Omental fat pad (tissue), 4 donors: ENCODE data around the gene PROM2. TPM values are rescaled to one million over a fixed set of nuclear protein-coding genes. Genes with fewer than 3 reads are reported as not detected.

Source experiments
- ATAC-seq: fragments of 150-250 bp; one replicate; pipeline ENCODE4 v1.9.1; 2016; ENCODE audit warnings: mild to moderate bottlenecking, moderate library complexity; ENCODE audit not compliant: low FRiP score
- DNase-seq: peaks from one replicate; pipeline ENCODE4 v3.0.0-alpha.2; 2019; ENCODE audit warnings: low spot score
- CTCF ChIP-seq, 3 donors: fragments of 450-650 bp; IDR thresholded peaks; one replicate each; pipeline ENCODE4 v1.5.1; 2016 to 2017; ENCODE audit warnings: antibody characterized with exemption in 3 of 3, mild to moderate bottlenecking in 3 of 3, moderate library complexity in 2 of 3
- total RNA-seq, 4 donors: library from RNA; depleted of rRNA; stranded (reverse); fragments of >200 nt; gene quantifications; one replicate each; pipeline ENCODE4 v1.1.0, GENCODE V29; 2016

PROM2 gene
- total RNA-seq, 4 donors from 2014 or later, result 0.60 to 1.4 (median 1.1) TPM

DNA sequence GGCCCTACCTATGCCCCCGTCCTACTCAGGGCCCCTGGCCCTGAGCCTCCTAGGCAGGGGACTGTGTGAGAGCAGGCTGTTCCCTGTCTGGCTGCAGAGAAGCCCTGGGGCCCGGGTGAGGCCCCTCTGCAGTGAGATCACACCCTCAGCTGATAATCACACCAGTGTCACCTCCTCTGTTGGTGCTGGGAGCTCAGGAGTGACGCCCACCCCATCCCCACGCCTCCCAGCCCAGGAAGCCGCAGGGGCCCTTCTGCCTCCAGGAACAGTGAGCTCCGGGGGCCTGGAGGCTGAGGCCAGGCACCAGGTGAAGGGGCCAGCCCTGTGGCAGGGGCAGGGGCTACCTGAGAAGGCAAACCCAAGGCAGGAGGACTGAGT, 42.9 kb downstream of the PROM2 start:
- ATAC-seq (no peak), DNase-seq (no peak)
- TF ChIP-seq CTCF (IDR thresholded peaks at IDR 0.05), result no peak

- no peak for TF ChIP-seq CTCF (IDR thresholded peaks at IDR 0.05)
- DNase-seq, result no peak
Measured at GRCh38 chr2:95317665-95318425, 43.6 kb downstream of the PROM2 start.

GRCh38 chr2:95318431-95319220, 44.4 kb downstream of the PROM2 start:
- DNase-seq (no peak), ATAC-seq (no peak)
- no peak for TF ChIP-seq CTCF (IDR thresholded peaks at IDR 0.05)

More at GRCh38 chr2:95317665-95318425, 43.6 kb downstream of the PROM2 start:
- ATAC-seq, result no peak

GRCh38 chr2:95319481-95320343, 45.5 kb downstream of the PROM2 start:
- DNase-seq (no peak), ATAC-seq (no peak)
- no peak for TF ChIP-seq CTCF (IDR thresholded peaks at IDR 0.05)

- no peak for ATAC-seq
- DNase-seq, result no peak
- no peak for TF ChIP-seq CTCF (IDR thresholded peaks at IDR 0.05)
Measured at GRCh38 chr2:95320344-95320712, 46.1 kb downstream of the PROM2 start.

DNA sequence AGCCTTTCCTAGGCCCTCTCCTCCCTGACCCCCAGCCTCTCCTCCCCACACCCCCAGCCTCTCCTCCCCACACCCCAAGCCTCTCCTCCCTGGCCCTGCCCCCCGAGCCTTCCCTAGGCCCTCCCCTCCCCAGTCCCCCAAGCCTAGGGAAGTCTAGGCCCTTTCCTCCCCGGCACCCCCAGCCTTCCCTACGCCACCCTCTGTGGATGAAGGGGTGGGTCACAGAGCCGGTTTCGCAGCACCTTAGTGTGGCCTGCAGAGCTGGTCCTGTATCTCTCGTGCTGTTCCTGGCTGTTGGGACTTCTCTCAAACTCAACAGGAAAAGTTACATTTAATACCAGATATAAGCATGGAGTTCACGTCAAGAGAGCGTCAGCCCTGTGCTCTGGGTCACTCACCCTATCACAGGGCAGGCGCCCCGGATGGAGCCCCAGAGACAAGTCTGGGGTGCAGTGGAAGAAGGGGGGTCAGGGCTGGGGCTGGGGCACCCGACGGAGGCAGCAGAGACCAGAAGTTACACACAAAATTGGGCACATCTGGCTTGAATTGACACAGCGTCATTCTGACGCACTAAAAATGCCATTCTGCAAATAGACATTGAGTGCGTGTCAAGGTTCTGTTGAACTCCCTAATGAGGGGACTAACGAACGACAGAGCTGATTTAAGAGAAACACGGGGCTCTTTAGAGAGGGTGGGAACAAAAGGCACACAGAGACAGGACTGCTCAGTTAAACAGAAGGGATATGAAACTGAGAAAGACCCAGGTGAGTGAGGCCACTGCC, 46.9 kb downstream of the PROM2 start:
- no peak for TF ChIP-seq CTCF (IDR thresholded peaks at IDR 0.05)

More for the DNA sequence above, 46.9 kb downstream of the PROM2 start:
- no peak for ATAC-seq
- no peak for DNase-seq
